NOMO-1 treated with DMSO at 0.1 percent for 48 hours (cell line): ENCODE data around the gene FPR3.
"Not testable (repeated sequence)": the region's sequence is repeated elsewhere in the genome, so short reads cannot be mapped to it uniquely, and the experiment has no call there.

ENCODE experiments used
- DNase-seq: peaks from one replicate; lab custom pipeline; 2025; ENCODE audit not compliant: unreplicated experiment; lab: John Stamatoyannopoulos, UW

The FPR3 gene

GRCh38 chr19:51783372-51783771, 11.6 kb upstream of the FPR3 start:
- DNase-seq = peak; percentile 96

GRCh38 chr19:51784109-51784785, 10.7 kb upstream of the FPR3 start:
- DNase-seq = no peak

GRCh38 chr19:51784922-51785690, 9.9 kb upstream of the FPR3 start:
- DNase-seq = peak; percentile 91

GRCh38 chr19:51786646-51787494, 8.1 kb upstream of the FPR3 start:
- DNase-seq = peak; percentile 85

- DNase-seq = no peak
Measured at GRCh38 chr19:51788029-51788428, 6.9 kb upstream of the FPR3 start.

- DNase-seq = no peak
Measured at GRCh38 chr19:51789061-51789795, 5.7 kb upstream of the FPR3 start.

GRCh38 chr19:51792932-51793331, 2.0 kb upstream of the FPR3 start:
- no peak for DNase-seq

GRCh38 chr19:51793994-51794393, 963 bp upstream of the FPR3 start:
- DNase-seq = no peak

- no peak for DNase-seq
Measured at GRCh38 chr19:51796195-51796679, 1.3 kb downstream of the FPR3 start.

- no peak for DNase-seq
Measured at GRCh38 chr19:51797480-51797879, 2.5 kb downstream of the FPR3 start.

GRCh38 chr19:51798062-51798461, 3.1 kb downstream of the FPR3 start:
- no peak for DNase-seq

- peak; percentile 43 for DNase-seq
Measured at GRCh38 chr19:51799034-51799773, 4.2 kb downstream of the FPR3 start.

GRCh38 chr19:51799774-51800472, 5.0 kb downstream of the FPR3 start:
- no peak for DNase-seq

- no peak for DNase-seq
Measured at GRCh38 chr19:51800473-51801244, 5.7 kb downstream of the FPR3 start.

- no peak for DNase-seq
Measured at GRCh38 chr19:51802775-51803174, 7.8 kb downstream of the FPR3 start.

GRCh38 chr19:51803519-51803918, 8.6 kb downstream of the FPR3 start:
- DNase-seq = peak; percentile 7

- DNase-seq = peak; percentile 58
Measured at GRCh38 chr19:51803967-51804366, 9.0 kb downstream of the FPR3 start.

GRCh38 chr19:51804789-51805188, 9.8 kb downstream of the FPR3 start:
- DNase-seq = not testable (repeated sequence)

GRCh38 chr19:51805396-51805795, 10.4 kb downstream of the FPR3 start:
- peak; percentile 78 for DNase-seq
